Activated CD8-positive, alpha-beta T cell treated with anti-CD3 and anti-CD28 coated beads for 36 hours (primary cell): ENCODE data around the gene ITGBL1. TPM values are rescaled to one million over a fixed set of nuclear protein-coding genes. Genes with fewer than 3 reads are reported as not detected.

Experiments
- ATAC-seq: fragments of 200-7000 bp; cut with Tn5 transposase; one replicate; pipeline ENCODE4 v1.10.0; 2021; ENCODE audit warnings: mild to moderate bottlenecking, moderate library complexity
- CTCF ChIA-PET: fragments of 350-600 bp; sonication (Branson Sonifier 250); formaldehyde crosslinking; loops from one replicate; lab custom pipeline; 2021; ENCODE audit warnings: antibody characterized with exemption; lab: Charles Lee
- POLR2A ChIA-PET: fragments of 350-600 bp; sonication (Branson Sonifier 250); formaldehyde crosslinking; loops from one replicate; lab custom pipeline; 2021; ENCODE audit warnings: antibody characterized with exemption; lab: Charles Lee
- DNase-seq: peaks from one replicate; pipeline ENCODE4 v3.0.0-alpha.2; 2020
- H3K27ac Mint-ChIP-seq: one replicate; pipeline ENCODE4 v1.8.0; 2021; ENCODE audit warnings: mild to moderate bottlenecking, mixed read lengths
- H3K27me3 Mint-ChIP-seq: one replicate; pipeline ENCODE4 v1.8.0; 2021; ENCODE audit warnings: mixed read lengths
- H3K36me3 Mint-ChIP-seq: one replicate; pipeline ENCODE4 v1.8.0; 2021; ENCODE audit warnings: low read depth, mixed read lengths
- H3K4me1 Mint-ChIP-seq: one replicate; pipeline ENCODE4 v1.8.0; 2021; ENCODE audit warnings: low read depth, mixed read lengths
- H3K4me3 Mint-ChIP-seq: one replicate; pipeline ENCODE4 v1.8.0; 2021; ENCODE audit warnings: mild to moderate bottlenecking, moderate library complexity, mixed read lengths
- H3K9me3 Mint-ChIP-seq: one replicate; pipeline ENCODE4 v1.8.0; 2021; ENCODE audit warnings: mixed read lengths
- CTCF ChIP-seq: fragments of 200-600 bp; IDR thresholded peaks from one replicate; pipeline ENCODE4 v1.8.0; 2022; ENCODE audit warnings: antibody characterized with exemption, mild to moderate bottlenecking
- intact Hi-C: fragments of 100-400 bp; cut with micrococcal nuclease; formaldehyde crosslinking; loops from one replicate; pipeline ENCODE4 v1.10.0; 2022
- total RNA-seq, 2 experiments: library from RNA; stranded (reverse); gene quantifications; one replicate each; pipeline ENCODE4 v1.2.3, GENCODE V29; 2021

ITGBL1 gene
- total RNA-seq, 2 experiments from 2014 or later, result not detected

- Mint-ChIP-seq H3K27ac (no peak overlapping the region), H3K4me3 (no peak overlapping the region), H3K27me3 (peaks cover 8% of the 10 kb centered on the region), H3K9me3 (no peaks in the 10 kb centered on the region), H3K4me1 (no peaks in the 10 kb centered on the region), H3K36me3 (no peaks in the 10 kb centered on the region)
- DNase-seq (no peak), ATAC-seq (no peak)
- CTCF ChIA-PET, result no interaction called here
- intact Hi-C loops, result no loop called here
- TF ChIP-seq CTCF, result no peak
- POLR2A ChIA-PET, result no interaction called here
Observed at GRCh38 chr13:101492251-101492910, 39.9 kb downstream of the ITGBL1 start.

GRCh38 chr13:101493541-101493940, 41.1 kb downstream of the ITGBL1 start:
- Mint-ChIP-seq H3K9me3 (no peaks in the 10 kb centered on the region), H3K4me1 (no peaks in the 10 kb centered on the region), H3K27me3 (peaks cover 8% of the 10 kb centered on the region), H3K36me3 (no peaks in the 10 kb centered on the region), H3K27ac (no peak overlapping the region), H3K4me3 (no peak overlapping the region)
- TF ChIP-seq CTCF, result no peak
- POLR2A ChIA-PET, result interaction anchor here (0.7 kb wide), 1 partner anchor 219 kb away, joined by 3 read pairs; no protein-coding TSS in a partner anchor
- ATAC-seq (no peak), DNase-seq (no peak)
- intact Hi-C loops, result no loop called here
- CTCF ChIA-PET, result no interaction called here

- H3K4me3 Mint-ChIP-seq, result no peak overlapping the region
- ATAC-seq (no peak), DNase-seq (no peak)
- no peaks in the 10 kb centered on the region for H3K36me3 Mint-ChIP-seq
- no peak for TF ChIP-seq CTCF
- no peaks in the 10 kb centered on the region for H3K9me3 Mint-ChIP-seq
- ChIA-PET POLR2A (no interaction called here), CTCF (no interaction called here)
- intact Hi-C loops, result no loop called here
- H3K27me3 Mint-ChIP-seq, result peaks cover 17% of the 10 kb centered on the region
- no peak overlapping the region for H3K27ac Mint-ChIP-seq
- no peaks in the 10 kb centered on the region for H3K4me1 Mint-ChIP-seq
Observed at GRCh38 chr13:101499406-101499805, 46.9 kb downstream of the ITGBL1 start.

- DNase-seq (no peak), ATAC-seq (no peak)
- H3K4me1 Mint-ChIP-seq, result no peaks in the 10 kb centered on the region
- H3K27me3 Mint-ChIP-seq, result peaks cover 18% of the 10 kb centered on the region
- POLR2A ChIA-PET, result no interaction called here
- no peak overlapping the region for H3K27ac Mint-ChIP-seq
- no peaks in the 10 kb centered on the region for H3K36me3 Mint-ChIP-seq
- no peaks in the 10 kb centered on the region for H3K9me3 Mint-ChIP-seq
- no peak for TF ChIP-seq CTCF
- CTCF ChIA-PET, result no interaction called here
- H3K4me3 Mint-ChIP-seq, result no peak overlapping the region
- intact Hi-C loops, result no loop called here
Observed at GRCh38 chr13:101502618-101503017, 50.1 kb downstream of the ITGBL1 start.

GRCh38 chr13:101511161-101511560, 58.7 kb downstream of the ITGBL1 start:
- Mint-ChIP-seq H3K27ac (no peak overlapping the region), H3K4me1 (peaks cover 6% of the 10 kb centered on the region), H3K27me3 (peaks cover 5% of the 10 kb centered on the region), H3K9me3 (no peaks in the 10 kb centered on the region), H3K4me3 (no peak overlapping the region), H3K36me3 (no peaks in the 10 kb centered on the region)
- ATAC-seq, result no peak
- POLR2A ChIA-PET, result no interaction called here
- DNase-seq, result no peak
- no peak for TF ChIP-seq CTCF
- intact Hi-C loops, result loop anchor here (5.0 kb wide), 1 partner anchor 246 kb away; no protein-coding TSS in a partner anchor
- CTCF ChIA-PET, result interaction anchor here (1.1 to 2.1 kb wide), 2 partner anchors 247 to 366 kb away, joined by 4 to 5 read pairs; no protein-coding TSS in a partner anchor
